AG09319 (cell line): ENCODE data around the gene RNF135.

Source experiments
- DNase-seq: peaks from one replicate; pipeline ENCODE4 v3.0.0-alpha.2; 2010; ENCODE audit warnings: low read depth; ENCODE audit errors: extremely low read depth
- TF ChIP-seq, protein P1 (sequence below): IDR thresholded peaks from 2 replicates; pipeline ENCODE4 v1.5.1; 2011; ENCODE audit warnings: low read depth, mild to moderate bottlenecking, inconsistent platforms, low read length, moderate library complexity

RNF135 gene

DNA sequence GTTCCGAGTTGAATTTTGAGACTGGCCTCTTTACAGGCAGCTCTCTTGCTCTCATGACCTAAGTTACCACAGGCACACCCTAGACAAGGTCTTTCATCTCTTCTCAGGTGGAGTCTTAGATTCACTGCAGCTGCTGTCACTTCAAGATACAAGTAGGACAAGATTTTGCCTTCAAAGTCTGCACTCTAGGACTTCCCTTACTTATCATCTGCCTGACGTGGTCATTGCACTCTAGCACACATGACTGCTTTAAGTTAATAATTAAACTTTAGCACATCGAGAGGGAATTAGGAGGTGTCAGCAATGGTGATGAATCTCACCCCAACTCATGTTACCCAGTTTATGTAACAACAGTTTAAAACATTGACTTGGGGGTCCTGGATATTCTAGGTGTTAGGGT, 25.6 kb downstream of the RNF135 start:
- TF ChIP-seq, protein P1, sequence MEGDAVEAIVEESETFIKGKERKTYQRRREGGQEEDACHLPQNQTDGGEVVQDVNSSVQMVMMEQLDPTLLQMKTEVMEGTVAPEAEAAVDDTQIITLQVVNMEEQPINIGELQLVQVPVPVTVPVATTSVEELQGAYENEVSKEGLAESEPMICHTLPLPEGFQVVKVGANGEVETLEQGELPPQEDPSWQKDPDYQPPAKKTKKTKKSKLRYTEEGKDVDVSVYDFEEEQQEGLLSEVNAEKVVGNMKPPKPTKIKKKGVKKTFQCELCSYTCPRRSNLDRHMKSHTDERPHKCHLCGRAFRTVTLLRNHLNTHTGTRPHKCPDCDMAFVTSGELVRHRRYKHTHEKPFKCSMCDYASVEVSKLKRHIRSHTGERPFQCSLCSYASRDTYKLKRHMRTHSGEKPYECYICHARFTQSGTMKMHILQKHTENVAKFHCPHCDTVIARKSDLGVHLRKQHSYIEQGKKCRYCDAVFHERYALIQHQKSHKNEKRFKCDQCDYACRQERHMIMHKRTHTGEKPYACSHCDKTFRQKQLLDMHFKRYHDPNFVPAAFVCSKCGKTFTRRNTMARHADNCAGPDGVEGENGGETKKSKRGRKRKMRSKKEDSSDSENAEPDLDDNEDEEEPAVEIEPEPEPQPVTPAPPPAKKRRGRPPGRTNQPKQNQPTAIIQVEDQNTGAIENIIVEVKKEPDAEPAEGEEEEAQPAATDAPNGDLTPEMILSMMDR: no peak
- DNase-seq: no peak

- no peak for DNase-seq
- TF ChIP-seq, protein P1: no peak
Measured at GRCh38 chr17:30997270-30997669, 26.4 kb downstream of the RNF135 start.

DNA sequence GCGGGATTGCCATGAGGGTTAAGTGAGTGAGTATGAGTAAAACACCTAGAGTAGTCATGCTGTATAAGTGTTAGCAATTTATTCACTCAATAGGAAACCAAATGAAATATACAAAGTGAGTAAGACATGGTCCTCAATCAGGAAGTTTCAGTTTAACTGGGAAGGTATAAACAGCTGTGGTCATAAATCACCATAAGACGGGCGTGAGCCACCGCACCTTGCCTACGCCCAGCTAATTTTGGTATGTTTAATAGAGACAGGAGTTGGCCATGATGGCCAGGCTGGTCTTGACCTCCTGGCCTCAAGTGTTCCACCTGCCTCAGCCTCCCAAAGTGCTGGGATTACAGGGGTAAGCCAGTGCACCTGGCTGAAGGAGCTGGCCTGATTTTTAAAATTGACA, 27.0 kb downstream of the RNF135 start:
- DNase-seq: no peak
- TF ChIP-seq, protein P1: no peak

DNA sequence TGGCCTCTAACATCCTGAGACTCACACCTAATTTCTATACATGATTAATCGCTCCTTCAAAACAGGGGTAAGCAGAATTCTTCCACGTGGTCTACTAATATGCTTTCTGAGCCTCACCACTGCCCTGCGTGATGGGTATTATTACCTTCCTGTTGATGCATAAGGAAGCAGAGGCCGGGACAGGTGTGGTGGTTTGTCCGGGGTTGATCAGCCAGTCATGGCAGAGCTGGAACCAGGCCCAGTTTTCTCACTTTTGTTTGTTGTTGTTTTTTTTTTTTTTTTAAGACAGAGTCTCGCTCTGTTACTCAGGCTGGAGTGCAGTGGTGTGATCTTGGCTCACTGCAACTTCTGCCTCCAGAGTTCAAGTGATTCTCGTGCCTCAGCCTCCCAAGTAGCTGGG, 31.2 kb downstream of the RNF135 start:
- no peak for DNase-seq
- TF ChIP-seq, protein P1: no peak

DNA sequence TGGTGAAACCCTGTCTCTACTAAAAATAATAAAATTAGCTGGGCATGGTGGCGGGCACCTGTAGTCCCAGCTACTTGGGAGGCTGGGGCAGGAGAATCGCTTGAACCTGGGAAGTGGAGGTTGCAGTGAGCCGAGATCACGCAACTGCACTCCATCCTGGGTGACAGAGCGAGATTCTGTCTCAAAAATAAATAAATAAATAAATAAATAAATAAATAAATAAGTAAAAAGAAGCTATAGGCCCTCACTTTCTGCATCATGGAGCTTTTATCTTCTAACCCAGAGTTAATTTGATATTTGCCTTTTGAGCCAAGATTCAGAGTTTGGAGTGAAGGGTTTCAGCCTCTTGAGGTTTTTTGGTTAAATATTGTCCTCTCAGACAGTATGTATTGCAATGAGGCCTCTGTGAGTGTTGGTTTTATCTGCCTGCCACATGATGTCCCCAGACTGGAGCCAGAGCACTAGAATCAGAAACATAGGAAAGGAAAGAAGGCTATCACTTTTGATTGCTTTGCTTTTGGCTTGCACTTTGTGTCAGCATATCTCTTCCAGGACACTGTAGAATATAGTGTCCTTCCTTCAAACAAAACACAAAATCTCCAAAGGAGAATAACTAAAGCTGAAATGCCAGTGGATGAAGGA, 32.5 kb downstream of the RNF135 start:
- TF ChIP-seq, protein P1: no peak
- no peak for DNase-seq

GRCh38 chr17:31004160-31004559, 33.3 kb downstream of the RNF135 start:
- TF ChIP-seq, protein P1: no peak
- no peak for DNase-seq

DNA sequence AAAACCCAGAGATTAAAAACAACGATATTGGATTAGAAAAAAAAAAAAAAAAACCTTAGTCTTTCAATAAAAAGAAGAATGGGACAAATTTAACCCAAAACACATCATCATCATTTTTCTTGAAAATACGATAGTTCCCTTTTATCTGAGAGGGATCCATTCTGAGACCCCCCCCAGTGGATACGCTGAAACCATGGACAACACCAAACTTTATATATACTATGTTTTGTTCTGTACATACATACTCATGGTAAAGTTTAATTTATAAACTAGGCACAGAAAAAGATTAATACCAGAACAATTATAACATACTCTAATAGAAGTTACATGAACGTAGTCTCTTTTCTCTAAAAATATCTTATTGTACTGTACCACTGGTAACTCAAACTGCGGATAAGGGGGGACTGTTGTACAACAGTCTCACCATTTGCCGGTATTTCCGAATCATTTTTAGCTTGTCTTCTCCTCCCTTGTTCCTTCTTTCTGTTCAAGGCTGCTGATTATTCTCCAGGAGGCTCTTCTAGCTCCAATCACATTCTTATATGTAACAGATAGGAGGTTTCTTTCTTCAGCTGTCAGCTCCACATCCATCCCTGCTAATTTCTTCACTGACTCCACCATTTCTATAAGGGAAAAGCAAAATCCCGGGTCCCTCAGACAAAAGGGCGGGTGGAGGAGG, 37.0 kb downstream of the RNF135 start:
- TF ChIP-seq, protein P1: no peak

More for the DNA sequence above, 37.0 kb downstream of the RNF135 start:
- no peak for DNase-seq
